KMS-11 (cell line): Measurements from ENCODE around the gene LRRN4.

Experiments
- H2AFZ ChIP-seq: fragments of 200-600 bp; sonication (generic); 2 replicates; pipeline ENCODE4 v1.6.1; 2016; ENCODE audit warnings: antibody characterized with exemption, mixed run types, low read depth
- H3K27ac ChIP-seq: fragments of 200-600 bp; sonication (generic); 2 replicates; pipeline ENCODE4 v1.6.1; 2016; ENCODE audit warnings: mild to moderate bottlenecking, mixed run types
- H3K27me3 ChIP-seq: fragments of 200-600 bp; sonication (generic); 2 replicates; pipeline ENCODE4 v1.6.1; 2017; ENCODE audit warnings: mild to moderate bottlenecking, low read depth, mixed run types, moderate library complexity; ENCODE audit not compliant: insufficient read depth
- H3K36me3 ChIP-seq: fragments of 200-600 bp; sonication (generic); 2 replicates; pipeline ENCODE4 v1.6.1; 2017; ENCODE audit warnings: mild to moderate bottlenecking, mixed run types; ENCODE audit not compliant: insufficient read depth
- H3K4me1 ChIP-seq: fragments of 200-600 bp; sonication (generic); 2 replicates; pipeline ENCODE4 v1.6.1; 2016; ENCODE audit warnings: mild to moderate bottlenecking, low read depth, mixed run types; ENCODE audit not compliant: poor library complexity, severe bottlenecking
- H3K4me2 ChIP-seq: fragments of 200-600 bp; sonication (generic); 2 replicates; pipeline ENCODE4 v1.7.0; 2016; ENCODE audit warnings: mild to moderate bottlenecking, mixed run types
- H3K4me3 ChIP-seq: fragments of 200-600 bp; sonication (generic); IDR thresholded peaks from 2 replicates; pipeline ENCODE4 v1.6.1; 2017; ENCODE audit warnings: low read depth, low read length, mixed read lengths; ENCODE audit not compliant: insufficient read depth
- H3K79me2 ChIP-seq: fragments of 200-600 bp; sonication (generic); 2 replicates; pipeline ENCODE4 v1.6.1; 2016; ENCODE audit warnings: low read depth, mixed run types; ENCODE audit not compliant: insufficient read depth
- H3K9ac ChIP-seq: fragments of 200-600 bp; sonication (generic); 2 replicates; pipeline ENCODE4 v1.6.1; 2016; ENCODE audit warnings: mild to moderate bottlenecking, mixed run types
- H4K20me1 ChIP-seq: fragments of 200-600 bp; sonication (generic); 2 replicates; pipeline ENCODE4 v1.6.1; 2016; ENCODE audit warnings: mild to moderate bottlenecking, mixed run types; ENCODE audit not compliant: insufficient read depth
- TF ChIP-seq, protein P1 (sequence below): fragments of 200-600 bp; sonication (generic); conservative IDR thresholded peaks from 2 replicates; pipeline ENCODE4 v1.6.1; 2017; ENCODE audit warnings: low read depth, mild to moderate bottlenecking, antibody characterized with exemption, low read length, moderate library complexity, mixed read lengths

The LRRN4 gene

DNA sequence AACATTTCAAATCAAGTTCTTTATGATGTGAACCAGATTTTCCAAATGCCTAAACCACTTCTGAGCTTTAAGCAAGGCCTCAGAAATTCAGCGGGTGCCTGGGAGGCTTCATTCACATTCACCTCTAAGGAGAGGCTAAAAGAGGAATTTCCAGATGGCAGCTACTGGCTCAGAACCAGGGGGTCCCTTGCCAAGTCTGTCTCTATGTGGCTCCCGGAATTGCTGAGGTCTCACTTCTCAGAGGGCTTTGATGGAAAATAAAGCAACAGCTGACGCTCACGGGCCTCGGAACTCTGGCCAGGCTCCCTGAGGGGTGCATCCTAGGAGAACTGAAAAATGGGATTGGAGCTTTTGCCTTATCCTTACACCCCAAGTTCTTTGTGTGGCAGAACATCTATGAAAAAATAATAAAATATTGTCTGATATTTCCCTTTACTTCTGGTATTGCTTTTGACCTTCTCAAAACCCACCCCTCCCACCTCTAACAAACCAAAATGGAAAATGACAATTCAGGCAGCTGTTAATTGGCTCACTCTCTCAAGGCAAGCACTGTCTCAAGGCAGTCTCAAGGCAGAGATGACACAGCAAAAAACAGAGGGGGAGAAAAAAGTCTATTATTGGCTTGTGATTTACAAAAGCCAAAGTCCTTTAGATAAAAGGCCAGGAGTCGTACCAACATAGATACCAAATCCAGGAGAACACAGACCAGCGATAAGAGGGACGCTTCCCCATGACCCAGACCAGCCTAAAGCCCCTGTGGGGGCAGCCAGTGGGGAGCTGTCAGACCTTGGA is 21.8 kb upstream of the LRRN4 start:
- Histone ChIP-seq H3K79me2 (no peaks in the 10 kb centered on the region), H3K4me2 (no peak overlapping the region; the same call in 1 of the 2 replicates), H3K9ac (no peak overlapping the region), H3K36me3 (0 out of 2 replicates have a peak, but pooled peaks cover 4% of the 10 kb centered on the region), H3K4me1 (peaks cover 36% of the 10 kb centered on the region), H3K27me3 (no peaks in the 10 kb centered on the region), H3K4me3 (no peak overlapping the region), H4K20me1 (no peaks in the 10 kb centered on the region), H3K27ac (peak overlapping the region; percentile 6; the same call in 1 of the 2 replicates), H2AFZ (no peak overlapping the region)
- TF ChIP-seq, protein P1, sequence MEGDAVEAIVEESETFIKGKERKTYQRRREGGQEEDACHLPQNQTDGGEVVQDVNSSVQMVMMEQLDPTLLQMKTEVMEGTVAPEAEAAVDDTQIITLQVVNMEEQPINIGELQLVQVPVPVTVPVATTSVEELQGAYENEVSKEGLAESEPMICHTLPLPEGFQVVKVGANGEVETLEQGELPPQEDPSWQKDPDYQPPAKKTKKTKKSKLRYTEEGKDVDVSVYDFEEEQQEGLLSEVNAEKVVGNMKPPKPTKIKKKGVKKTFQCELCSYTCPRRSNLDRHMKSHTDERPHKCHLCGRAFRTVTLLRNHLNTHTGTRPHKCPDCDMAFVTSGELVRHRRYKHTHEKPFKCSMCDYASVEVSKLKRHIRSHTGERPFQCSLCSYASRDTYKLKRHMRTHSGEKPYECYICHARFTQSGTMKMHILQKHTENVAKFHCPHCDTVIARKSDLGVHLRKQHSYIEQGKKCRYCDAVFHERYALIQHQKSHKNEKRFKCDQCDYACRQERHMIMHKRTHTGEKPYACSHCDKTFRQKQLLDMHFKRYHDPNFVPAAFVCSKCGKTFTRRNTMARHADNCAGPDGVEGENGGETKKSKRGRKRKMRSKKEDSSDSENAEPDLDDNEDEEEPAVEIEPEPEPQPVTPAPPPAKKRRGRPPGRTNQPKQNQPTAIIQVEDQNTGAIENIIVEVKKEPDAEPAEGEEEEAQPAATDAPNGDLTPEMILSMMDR = no peak

DNA sequence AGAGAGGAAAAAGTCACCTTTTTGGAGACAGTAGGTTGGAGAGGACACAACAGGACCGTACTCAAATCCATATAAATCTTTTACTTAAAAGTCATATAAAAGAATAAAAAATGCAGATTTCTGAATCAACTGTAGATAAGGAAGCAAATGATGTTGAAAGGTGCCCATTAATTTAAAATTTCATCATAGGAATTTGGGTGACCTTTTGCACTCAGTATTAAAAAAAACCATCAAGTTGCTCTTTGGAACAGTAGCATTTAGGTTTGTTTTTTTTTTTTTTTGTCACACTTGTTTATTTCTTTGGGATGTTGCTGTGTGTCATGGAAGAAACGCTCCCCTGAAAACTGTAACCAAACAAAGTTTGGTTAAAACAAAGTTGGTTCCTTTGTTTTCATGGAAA is 20.9 kb upstream of the LRRN4 start:
- TF ChIP-seq, protein P1 = no peak
- H3K4me3 ChIP-seq = no peak overlapping the region
- H2AFZ ChIP-seq = no peak overlapping the region
- no peak overlapping the region for H3K9ac ChIP-seq
- H3K4me1 ChIP-seq = peaks cover 33% of the 10 kb centered on the region
- H3K27ac ChIP-seq = no peak overlapping the region
- no peaks in the 10 kb centered on the region for H3K79me2 ChIP-seq
- H3K4me2 ChIP-seq = no peak overlapping the region
- H4K20me1 ChIP-seq = no peaks in the 10 kb centered on the region
- 0 out of 2 replicates have a peak, but pooled peaks cover 4% of the 10 kb centered on the region for H3K36me3 ChIP-seq
- H3K27me3 ChIP-seq = no peaks in the 10 kb centered on the region

DNA sequence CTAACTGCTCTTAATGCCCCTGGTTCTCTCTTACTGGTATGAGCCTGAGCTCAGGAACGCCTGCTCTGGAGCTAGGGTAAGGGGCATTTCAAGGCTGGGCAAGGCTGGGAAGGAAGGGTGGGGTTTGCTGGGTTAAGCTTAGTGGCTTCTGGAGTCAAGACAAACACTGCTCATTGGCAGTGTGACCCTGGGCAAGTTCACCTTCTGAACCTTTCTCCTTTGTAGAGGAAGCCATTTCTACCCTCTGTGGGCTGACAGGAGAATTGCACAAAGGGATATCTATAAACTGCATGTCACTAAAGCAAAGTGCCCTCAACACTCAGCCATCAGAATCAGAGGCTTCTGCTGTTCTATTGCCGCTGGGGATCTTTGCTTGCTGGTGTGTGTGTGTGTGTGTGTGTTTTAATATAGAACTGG is 20.3 kb upstream of the LRRN4 start:
- no peak overlapping the region for H3K4me3 ChIP-seq
- no peaks in the 10 kb centered on the region for H3K79me2 ChIP-seq

DNA sequence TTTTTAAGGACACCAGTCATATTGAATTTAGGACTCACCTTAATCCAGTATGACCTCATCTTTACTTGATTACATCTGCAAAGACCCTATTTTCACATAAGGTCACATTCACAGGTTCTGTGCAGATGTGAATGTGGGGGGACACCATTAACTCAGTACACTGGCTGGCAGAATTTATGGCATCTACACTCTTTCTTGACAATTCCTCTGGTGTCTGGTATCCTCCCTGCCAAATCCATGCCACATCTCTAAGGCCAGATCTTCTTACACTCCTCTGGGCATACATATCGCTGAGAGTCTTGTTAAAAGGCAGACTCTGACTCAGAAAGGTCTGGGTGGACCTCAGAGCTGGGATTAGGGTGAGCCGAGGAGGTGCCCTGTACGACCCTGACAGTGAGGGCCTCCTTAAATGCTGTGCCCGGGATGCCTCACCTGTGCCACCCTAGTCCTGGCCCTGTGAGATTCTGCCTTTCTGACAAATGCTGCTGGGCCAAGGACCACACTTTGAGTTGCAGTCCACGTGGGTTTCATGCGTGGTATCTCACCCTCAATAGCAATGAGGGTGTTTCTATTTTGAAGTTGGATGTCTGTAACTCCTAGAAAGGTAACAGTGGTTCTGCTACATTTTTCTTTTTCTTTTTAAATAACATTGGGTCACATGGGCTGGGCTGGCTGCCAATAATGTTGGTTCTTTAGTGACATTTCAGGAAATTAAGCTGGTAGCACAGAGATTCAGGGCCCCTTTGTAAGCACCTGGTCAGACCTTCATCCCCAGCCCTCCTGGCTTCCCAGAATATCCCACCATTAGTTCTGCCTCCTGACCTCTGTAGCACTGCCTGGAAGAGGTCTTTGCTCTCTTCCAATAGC is 17.2 kb upstream of the LRRN4 start:
- H3K4me2 ChIP-seq = no peak overlapping the region
- peaks cover 8% of the 10 kb centered on the region for H3K4me1 ChIP-seq
- H3K36me3 ChIP-seq = no peaks in the 10 kb centered on the region
- no peak overlapping the region for H3K9ac ChIP-seq
- H4K20me1 ChIP-seq = no peaks in the 10 kb centered on the region
- H3K27ac ChIP-seq = no peak overlapping the region
- H3K79me2 ChIP-seq = no peaks in the 10 kb centered on the region
- TF ChIP-seq, protein P1 = no peak
- no peak overlapping the region for H2AFZ ChIP-seq
- H3K4me3 ChIP-seq = no peak overlapping the region
- no peaks in the 10 kb centered on the region for H3K27me3 ChIP-seq

More for the DNA sequence above, 20.3 kb upstream of the LRRN4 start:
- no peak overlapping the region for H3K27ac ChIP-seq
- 0 out of 2 replicates have a peak, but pooled peaks cover 4% of the 10 kb centered on the region for H3K36me3 ChIP-seq
- H3K4me2 ChIP-seq = no peak overlapping the region
- TF ChIP-seq, protein P1 = peak; percentile 59
- H3K4me1 ChIP-seq = peaks cover 27% of the 10 kb centered on the region
- no peaks in the 10 kb centered on the region for H4K20me1 ChIP-seq
- H3K27me3 ChIP-seq = no peaks in the 10 kb centered on the region
- H3K9ac ChIP-seq = no peak overlapping the region
- H2AFZ ChIP-seq = no peak overlapping the region
